ENCODE results near the gene COL3A1. TPM values are rescaled to one million over a fixed set of nuclear protein-coding genes. Genes with fewer than 3 reads are reported as not detected.

COL3A1 gene
- total and polyA plus RNA-seq, 2 of the 8 experiments (the other 6 are each of a cell fraction or from before 2014, with no cell fraction given) = 0.07 to 0.11 TPM

- no peaks in the 10 kb centered on the region for H3K79me2 ChIP-seq (ENCODE audit: control insufficient read depth in 1 of 2, insufficient read depth in 2 of 2, low read length in 2 of 2)
- H3K4me2 ChIP-seq (ENCODE audit: insufficient read depth in 1 of 2, low read depth in 2 of 2, low read length in 2 of 2) = no peak overlapping the region
- H3K14ac ChIP-seq (ENCODE audit: insufficient read length) = no peak overlapping the region
- no peak overlapping the region for H2AK5ac ChIP-seq (ENCODE audit: low read depth, low read length)
- H3K79me1 ChIP-seq (ENCODE audit: low read depth, low read length) = no peaks in the 10 kb centered on the region
- H2BK15ac ChIP-seq (ENCODE audit: low read length) = no peak overlapping the region
- no peak overlapping the region for H2BK5ac ChIP-seq (ENCODE audit: low read depth, low read length)
- no peak overlapping the region for H2BK12ac ChIP-seq (ENCODE audit: low read depth, low read length)
- H4K91ac ChIP-seq (replicated peaks; ENCODE audit: insufficient read length, low read length) = no peak overlapping the region
- H3K4me3 ChIP-seq (ENCODE audit: extremely low read depth in 1 of 4, insufficient read depth in 2 of 4, low read depth in 3 of 4, low read length in 4 of 4) = no peak overlapping the region
- H3K4ac ChIP-seq (replicated peaks; ENCODE audit: insufficient read length, low read depth, low read length) = no peak overlapping the region
- H3K18ac ChIP-seq (ENCODE audit: extremely low read depth, low read length) = no peak overlapping the region
- no peak for FAIRE-seq
- H3K9me3 ChIP-seq (ENCODE audit: insufficient read depth in 2 of 2, low read depth in 1 of 2, low read length in 1 of 2) = no peaks in the 10 kb centered on the region
- ChIA-PET CTCF (ENCODE audit: partially characterized antibody) (no interaction called here), POLR2A (ENCODE audit: partially characterized antibody) (no interaction called here)
- H3K27me3 ChIP-seq (replicated peaks in 1 of 4; ENCODE audit: control insufficient read depth in 3 of 4, extremely low read depth in 1 of 4, insufficient read depth in 3 of 4, low read length in 3 of 4) = no peaks in the 10 kb centered on the region
- H2AFZ ChIP-seq (ENCODE audit: low read length) = no peak overlapping the region
- H2BK20ac ChIP-seq (ENCODE audit: low read length) = no peak overlapping the region
- no peak for DNase-seq (ENCODE audit: low read depth in 1 of 2, low spot score in 2 of 2)
- H3K23me2 ChIP-seq (ENCODE audit: low read depth, low read length) = no peaks in the 10 kb centered on the region
- H3K23ac ChIP-seq (ENCODE audit: insufficient read length) = no peak overlapping the region
- H2BK120ac ChIP-seq (replicated peaks; ENCODE audit: low read depth, low read length) = no peak overlapping the region
- H4K8ac ChIP-seq (ENCODE audit: extremely low read depth, insufficient read depth, low read length) = no peak overlapping the region
- no peaks in the 10 kb centered on the region for H4K20me1 ChIP-seq (replicated peaks in 1 of 2; ENCODE audit: control insufficient read depth in 1 of 2, insufficient read depth in 2 of 2, low read length in 2 of 2)
- no peak overlapping the region for H3K56ac ChIP-seq (replicated peaks; ENCODE audit: insufficient read length, low read depth, low read length)
- no peak overlapping the region for H3K9ac ChIP-seq (replicated peaks in 1 of 4; ENCODE audit: extremely low read depth in 1 of 4, low read depth in 3 of 4, low read length in 3 of 4)
- H4K5ac ChIP-seq (ENCODE audit: insufficient read length, low read depth, low read length) = no peak overlapping the region
- no peaks in the 10 kb centered on the region for H3K36me3 ChIP-seq (ENCODE audit: control insufficient read depth in 2 of 4, insufficient read depth in 4 of 4, low read length in 3 of 4)
- no peak overlapping the region for H3K27ac ChIP-seq (ENCODE audit: low read depth, low read length)
- H3K4me1 ChIP-seq (replicated peaks in 1 of 4; ENCODE audit: control insufficient read depth in 3 of 4, insufficient read depth in 4 of 4, low read length in 3 of 4) = no peaks in the 10 kb centered on the region
- 84% methylated on average over 5 of the region's 5 CpGs; no CpG with 5 or more reads in 1 of the 2 experiments for WGBS, 2 experiments (ENCODE audit: extremely low coverage in 1 of 2, insufficient coverage in 1 of 2, insufficient read length in 1 of 2, insufficient replicate concordance in 2 of 2, low coverage in 1 of 2, low lambda C conversion rate in 2 of 2, missing lambda C conversion rate in 1 of 2)
- no peak for TF ChIP-seq RAD21 (IDR thresholded peaks at IDR 0.05 in 1 of 2, conservative IDR thresholded peaks at IDR 0.05 in 1 of 2; ENCODE audit: low read depth in 2 of 2, low read length in 2 of 2)
These were observed 17.2 kb upstream of the COL3A1 start for GRCh38 chr2:188956961-188957360.

Measured in H1 (cell line).